Activated CD4-positive, alpha-beta T cell treated with anti-CD3 and anti-CD28 coated beads for 48 hours (primary cell): Measurements from ENCODE around the gene HS6ST1.

Experiments used
- DNase-seq: peaks from one replicate; pipeline ENCODE4 v3.0.0-alpha.2; 2020

The HS6ST1 gene

GRCh38 chr2:128347701-128348539 is 29.3 kb upstream of the HS6ST1 start:
- no peak for DNase-seq

GRCh38 chr2:128347171-128347558 is 28.5 kb upstream of the HS6ST1 start:
- DNase-seq: no peak

- DNase-seq: no peak
Measured at GRCh38 chr2:128346291-128347170, 27.9 kb upstream of the HS6ST1 start.

GRCh38 chr2:128345436-128346165 is 26.9 kb upstream of the HS6ST1 start:
- no peak for DNase-seq

- no peak for DNase-seq
Measured at GRCh38 chr2:128344101-128344500, 25.4 kb upstream of the HS6ST1 start.

- DNase-seq: no peak
Measured at GRCh38 chr2:128343459-128343858, 24.8 kb upstream of the HS6ST1 start.

- DNase-seq: no peak
Measured at GRCh38 chr2:128342550-128342949, 23.9 kb upstream of the HS6ST1 start.

- DNase-seq: no peak
Measured at GRCh38 chr2:128341621-128342020, 23.0 kb upstream of the HS6ST1 start.

- DNase-seq: no peak
Measured at GRCh38 chr2:128332091-128332634, 13.5 kb upstream of the HS6ST1 start.

- no peak for DNase-seq
Measured at GRCh38 chr2:128330583-128330982, 11.9 kb upstream of the HS6ST1 start.

GRCh38 chr2:128329607-128330006 is 10.9 kb upstream of the HS6ST1 start:
- DNase-seq: peak; percentile 41

- DNase-seq: no peak
Measured at GRCh38 chr2:128327180-128327964, 8.7 kb upstream of the HS6ST1 start.

GRCh38 chr2:128326346-128326745 is 7.7 kb upstream of the HS6ST1 start:
- DNase-seq: no peak

GRCh38 chr2:128325611-128326181 is 7.0 kb upstream of the HS6ST1 start:
- DNase-seq: no peak

- no peak for DNase-seq
Measured at GRCh38 chr2:128324897-128325410, 6.3 kb upstream of the HS6ST1 start.

GRCh38 chr2:128324008-128324896 is 5.6 kb upstream of the HS6ST1 start:
- DNase-seq: no peak

- no peak for DNase-seq
Measured at GRCh38 chr2:128323555-128323931, 4.9 kb upstream of the HS6ST1 start.

- no peak for DNase-seq
Measured at GRCh38 chr2:128322715-128323554, 4.3 kb upstream of the HS6ST1 start.
